K562 (cell line): Measurements from ENCODE around the gene MRPS26. TPM values are rescaled to one million over a fixed set of nuclear protein-coding genes. Genes with fewer than 3 reads are reported as not detected.

Source experiments
- FOXM1 ChIP-seq, 2 experiments: fragments of 450-650 bp in 1 of 2; sonication (generic) in 1 of 2; formaldehyde crosslinking in 1 of 2; IDR thresholded peaks; 2 replicates each; pipeline versions ENCODE4 v1.6.1 to v1.9.0; 2017 to 2022; ENCODE audit warnings: low read depth in 2 of 2, mild to moderate bottlenecking in 2 of 2, missing genetic modification reagents in 1 of 2, moderate library complexity in 1 of 2
- UBTF ChIP-seq, 2 experiments: IDR thresholded peaks; 2 replicates each; pipeline ENCODE4 v1.6.1; 2012; ENCODE audit warnings: improper control_type of control experiment in 2 of 2, low read depth in 2 of 2, low read length in 2 of 2, borderline replicate concordance in 1 of 2
- ZNF134 ChIP-seq: fragments of 250-450 bp; sonication (Bioruptor Pico); conservative IDR thresholded peaks from 2 replicates; pipeline ENCODE4 v1.4.0; 2020
- ZNF197 ChIP-seq: fragments of 200-800 bp; sonication (Bioruptor generic); IDR thresholded peaks from 2 replicates; pipeline ENCODE4 v1.6.1; 2016; ENCODE audit warnings: low read depth, missing genetic modification characterization, missing compliant biosample characterization
- ZNF699 ChIP-seq: fragments of 250-450 bp; sonication (Bioruptor Pico); IDR thresholded peaks from 2 replicates; pipeline ENCODE4 v1.8.0; 2021; ENCODE audit warnings: mild to moderate bottlenecking, moderate library complexity; ENCODE audit not compliant: insufficient replicate concordance
- ZNF707 ChIP-seq: fragments of 250-450 bp; sonication (Bioruptor Pico); conservative IDR thresholded peaks from 2 replicates; pipeline ENCODE4 v1.8.0; 2022; ENCODE audit warnings: inconsistent platforms, mild to moderate bottlenecking, moderate library complexity
- polyA plus RNA-seq, 8 experiments: library from polyadenylated mRNA; depleted of rRNA in 4 of 8; stranded (reverse) in 5 of 8; unstranded in 3 of 8; fragments of >200 nt; fragmentation: Nextera tagmentation in 2 of 8; fragmentation: Illumina TruSeq in 1 of 8; extraction: Ambion mirVana in 2 of 8; extraction: Trizol in 1 of 8; gene quantifications; 2 replicates each; pipeline versions ENCODE4 v1.2.1 to v1.2.3, GENCODE V29; 2011 to 2014; ENCODE audit warnings: inconsistent platforms in 1 of 8, missing spikeins in 1 of 8
- total RNA-seq, 7 experiments: library from RNA; depleted of rRNA in 6 of 7; stranded (reverse); fragments of >200 nt in 6 of 7; fragmentation: Illumina TruSeq in 2 of 7; extraction: Trizol in 2 of 7; gene quantifications; 2 replicates each; pipeline versions ENCODE4 v1.2.1 to v1.2.3, GENCODE V29; 2011 to 2021; ENCODE audit warnings: low replicate concordance in 1 of 7
- TF ChIP-seq, protein P1 (sequence below): fragments of 250-450 bp; sonication (Bioruptor Pico); IDR thresholded peaks from 2 replicates; pipeline ENCODE4 v1.5.0; 2022; ENCODE audit warnings: mild to moderate bottlenecking

Gene MRPS26
- total and polyA plus RNA-seq, 9 of the 15 experiments (the other 6 are each of a cell fraction or from before 2014, with no cell fraction given): 2.7 to 70.5 (median 28.8) TPM

- TF ChIP-seq, protein P1, sequence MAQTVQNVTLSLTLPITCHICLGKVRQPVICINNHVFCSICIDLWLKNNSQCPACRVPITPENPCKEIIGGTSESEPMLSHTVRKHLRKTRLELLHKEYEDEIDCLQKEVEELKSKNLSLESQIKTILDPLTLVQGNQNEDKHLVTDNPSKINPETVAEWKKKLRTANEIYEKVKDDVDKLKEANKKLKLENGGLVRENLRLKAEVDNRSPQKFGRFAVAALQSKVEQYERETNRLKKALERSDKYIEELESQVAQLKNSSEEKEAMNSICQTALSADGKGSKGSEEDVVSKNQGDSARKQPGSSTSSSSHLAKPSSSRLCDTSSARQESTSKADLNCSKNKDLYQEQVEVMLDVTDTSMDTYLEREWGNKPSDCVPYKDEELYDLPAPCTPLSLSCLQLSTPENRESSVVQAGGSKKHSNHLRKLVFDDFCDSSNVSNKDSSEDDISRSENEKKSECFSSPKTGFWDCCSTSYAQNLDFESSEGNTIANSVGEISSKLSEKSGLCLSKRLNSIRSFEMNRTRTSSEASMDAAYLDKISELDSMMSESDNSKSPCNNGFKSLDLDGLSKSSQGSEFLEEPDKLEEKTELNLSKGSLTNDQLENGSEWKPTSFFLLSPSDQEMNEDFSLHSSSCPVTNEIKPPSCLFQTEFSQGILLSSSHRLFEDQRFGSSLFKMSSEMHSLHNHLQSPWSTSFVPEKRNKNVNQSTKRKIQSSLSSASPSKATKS (CRISPR knock-in tag): no peak
- no peak for TF ChIP-seq ZNF707
- no peak for TF ChIP-seq ZNF699 (CRISPR knock-in tag)
- TF ChIP-seq ZNF197 (CRISPR knock-in tag): no peak
- TF ChIP-seq UBTF (IDR thresholded peaks at IDR 0.05; ENCODE audit: borderline replicate concordance in 1 of 2, low read depth in 2 of 2, low read length in 2 of 2): no peak
- TF ChIP-seq ZNF134: no peak
- no peak for TF ChIP-seq FOXM1 (IDR thresholded peaks at IDR 0.05; ENCODE audit: low read depth)
- no peak for TF ChIP-seq FOXM1 (CRISPR knock-in tag; IDR thresholded peaks at IDR 0.05; ENCODE audit: low read depth)
These were observed 39.8 kb downstream of the MRPS26 start (continued) for GRCh38 chr20:3085571-3086072.
